GM12892 (cell line): ENCODE data around the gene PPIL1.

Experiments used
- DNase-seq: peaks from one replicate; pipeline ENCODE4 v3.0.0; 2011; ENCODE audit not compliant: insufficient read length
- FAIRE-seq: peaks from 2 replicates; lab custom pipeline; 2011; peaks lifted over from hg19 to GRCh38; lab: Jason Lieb, UNC
- POLR2A ChIP-seq: IDR thresholded peaks from 2 replicates; pipeline ENCODE4 v1.6.1; 2011; ENCODE audit warnings: low read depth, low read length, control low read depth
- POLR2AphosphoS5 ChIP-seq: IDR thresholded peaks from 2 replicates; pipeline ENCODE4 v1.6.1; 2011; ENCODE audit warnings: low read depth, low read length, control low read depth
- TAF1 ChIP-seq: IDR thresholded peaks from 2 replicates; pipeline ENCODE4 v1.6.1; 2011; ENCODE audit warnings: low read depth, mild to moderate bottlenecking, control low read depth, low read length, borderline replicate concordance

The PPIL1 gene

GRCh38 chr6:36825452-36825851, 49.2 kb downstream of the PPIL1 start:
- DNase-seq (no peak), FAIRE-seq (no peak)
- no peak for TF ChIP-seq POLR2A
- no peak for TF ChIP-seq TAF1
- TF ChIP-seq POLR2AphosphoS5: no peak

GRCh38 chr6:36824253-36824652, 50.4 kb downstream of the PPIL1 start:
- DNase-seq (no peak), FAIRE-seq (no peak)
- TF ChIP-seq POLR2A (no peak), TAF1 (no peak), POLR2AphosphoS5 (no peak)

GRCh38 chr6:36823421-36824096, 51.0 kb downstream of the PPIL1 start:
- FAIRE-seq (no peak), DNase-seq (no peak)
- TF ChIP-seq POLR2A (no peak), POLR2AphosphoS5 (no peak), TAF1 (no peak)

GRCh38 chr6:36822506-36823269, 51.9 kb downstream of the PPIL1 start:
- no peak for TF ChIP-seq POLR2AphosphoS5
- TF ChIP-seq POLR2A: no peak
- TF ChIP-seq TAF1: no peak
- FAIRE-seq (no peak), DNase-seq (no peak)

GRCh38 chr6:36821581-36822335, 52.8 kb downstream of the PPIL1 start:
- FAIRE-seq (no peak), DNase-seq (no peak)
- TF ChIP-seq POLR2AphosphoS5 (no peak), POLR2A (no peak), TAF1 (no peak)

GRCh38 chr6:36820700-36821580, 53.7 kb downstream of the PPIL1 start:
- TF ChIP-seq TAF1 (no peak), POLR2AphosphoS5 (no peak), POLR2A (no peak)
- DNase-seq (no peak), FAIRE-seq (no peak)

- DNase-seq (no peak), FAIRE-seq (no peak)
- TF ChIP-seq POLR2A (no peak), TAF1 (no peak), POLR2AphosphoS5 (no peak)
Observed at GRCh38 chr6:36818756-36819155, 55.8 kb downstream of the PPIL1 start.

- FAIRE-seq: no peak
- TF ChIP-seq POLR2A (no peak), POLR2AphosphoS5 (no peak), TAF1 (no peak)
- DNase-seq: no peak
Observed at GRCh38 chr6:36817847-36818246, 56.8 kb downstream of the PPIL1 start.

GRCh38 chr6:36817176-36817817, 57.3 kb downstream of the PPIL1 start:
- FAIRE-seq (no peak), DNase-seq (no peak)
- TF ChIP-seq POLR2AphosphoS5 (no peak), POLR2A (no peak), TAF1 (no peak)

GRCh38 chr6:36815962-36816735, 58.5 kb downstream of the PPIL1 start:
- DNase-seq (no peak), FAIRE-seq (no peak)
- TF ChIP-seq POLR2AphosphoS5 (no peak), TAF1 (no peak), POLR2A (no peak)
